ENCODE results near the gene PIEZO1.

GRCh38 chr16:88721815-88722755 is 62.9 kb downstream of the PIEZO1 start:
- TF ChIP-seq CHD2 (IDR thresholded peaks at IDR 0.05; ENCODE audit: low read length, partially characterized antibody): no peak
- no peak for TF ChIP-seq GABPA (IDR thresholded peaks at IDR 0.05; ENCODE audit: low read depth)
- TF ChIP-seq CTCF (IDR thresholded peaks at IDR 0.05): no peak

Measured in SK-N-SH (cell line).